IMR-90 (cell line): ENCODE data around the gene MRAP. TPM values are rescaled to one million over a fixed set of nuclear protein-coding genes. Genes with fewer than 3 reads are reported as not detected.

Experiments used
- ATAC-seq: fragments of 200-7000 bp; cut with Tn5 transposase; 2 replicates; pipeline ENCODE4 v1.9.1; 2020; ENCODE audit warnings: low read depth, mild to moderate bottlenecking, moderate library complexity
- BruUV-seq: library from RNA; stranded (reverse); fragments of 400-500 nt; replicated peaks from 2 replicates; lab custom pipeline; 2021; lab: Mats Ljungman, UMichigan
- CTCF ChIA-PET: fragments of 300-600 bp; formaldehyde crosslinking; extraction: SDS; loops from one replicate; lab custom pipeline; 2021; ENCODE audit warnings: antibody characterized with exemption; lab: Yijun Ruan, JAX
- POLR2A ChIA-PET: fragments of 300-600 bp; sonication (Branson Sonifier 250); formaldehyde crosslinking; loops from one replicate; lab custom pipeline; 2022; ENCODE audit warnings: antibody characterized with exemption; ENCODE audit not compliant: unreplicated experiment; lab: Charles Lee
- DNase-seq: peaks from one replicate; pipeline ENCODE4 v3.0.0; 2013
- H2AFZ ChIP-seq: replicated peaks from 2 replicates; pipeline ENCODE3; 2013; ENCODE audit warnings: low read length, mild to moderate bottlenecking; ENCODE audit not compliant: poor library complexity
- H2AK5ac ChIP-seq: 2 replicates; pipeline ENCODE4 v1.6.1; 2013; ENCODE audit warnings: low read depth, low read length, inconsistent platforms
- H2AK9ac ChIP-seq: replicated peaks from 2 replicates; pipeline ENCODE3; 2013; ENCODE audit warnings: mild to moderate bottlenecking, low read depth, low read length, moderate library complexity; ENCODE audit not compliant: poor library complexity
- H2BK120ac ChIP-seq: 2 replicates; pipeline ENCODE4 v1.6.1; 2013; ENCODE audit warnings: low read depth, low read length, inconsistent platforms
- H2BK15ac ChIP-seq: 3 replicates; pipeline ENCODE4 v1.6.1; 2013; ENCODE audit warnings: low read depth, low read length, inconsistent platforms
- H2BK20ac ChIP-seq: 2 replicates; pipeline ENCODE4 v1.6.1; 2013; ENCODE audit warnings: low read depth, mild to moderate bottlenecking, inconsistent platforms, low read length, moderate library complexity
- H2BK5ac ChIP-seq: 2 replicates; pipeline ENCODE4 v1.6.1; 2013; ENCODE audit warnings: mild to moderate bottlenecking, low read depth, low read length, inconsistent platforms; ENCODE audit not compliant: poor library complexity, severe bottlenecking
- H3K14ac ChIP-seq: replicated peaks from 2 replicates; pipeline ENCODE4 v1.6.1; 2013; ENCODE audit warnings: low read depth, low read length, inconsistent platforms
- H3K18ac ChIP-seq: 2 replicates; pipeline ENCODE4 v1.6.1; 2013; ENCODE audit warnings: low read depth, low read length, control low read depth
- H3K23ac ChIP-seq: 2 replicates; pipeline ENCODE4 v1.6.1; 2013; ENCODE audit warnings: low read depth, low read length, inconsistent platforms
- H3K27ac ChIP-seq: 2 replicates; pipeline ENCODE4 v1.5.1; 2013; ENCODE audit warnings: mild to moderate bottlenecking, control low read depth, low read length; ENCODE audit not compliant: insufficient read depth
- H3K27me3 ChIP-seq: 2 replicates; pipeline ENCODE4 v1.6.1; 2013; ENCODE audit warnings: low read length; ENCODE audit not compliant: control insufficient read depth, insufficient read depth
- H3K36me3 ChIP-seq: 2 replicates; pipeline ENCODE4 v1.6.1; 2013; ENCODE audit warnings: low read length, mixed read lengths; ENCODE audit not compliant: control insufficient read depth, insufficient read depth
- H3K4ac ChIP-seq: 2 replicates; pipeline ENCODE4 v1.6.1; 2013; ENCODE audit warnings: low read depth, low read length, inconsistent platforms
- H3K4me1 ChIP-seq: 2 replicates; pipeline ENCODE4 v1.6.1; 2013; ENCODE audit warnings: low read length, mixed read lengths; ENCODE audit not compliant: control insufficient read depth, insufficient read depth
- H3K4me2 ChIP-seq: 2 replicates; pipeline ENCODE4 v1.6.1; 2013; ENCODE audit warnings: low read depth, mild to moderate bottlenecking, control low read depth, low read length, moderate library complexity
- H3K4me3 ChIP-seq: 2 replicates; pipeline ENCODE4 v1.5.1; 2013; ENCODE audit warnings: low read depth, mild to moderate bottlenecking, control low read depth, low read length, moderate library complexity; ENCODE audit not compliant: insufficient read depth
- H3K56ac ChIP-seq: 2 replicates; pipeline ENCODE4 v1.6.1; 2013; ENCODE audit warnings: low read length, inconsistent platforms; ENCODE audit not compliant: insufficient read depth; ENCODE audit errors: extremely low read depth
- H3K79me1 ChIP-seq, 2 experiments: 2 replicates each; pipeline ENCODE4 v1.6.1; 2013; ENCODE audit warnings: low read length in 2 of 2, inconsistent platforms in 1 of 2, low read depth in 1 of 2
- H3K9ac ChIP-seq: 2 replicates; pipeline ENCODE4 v1.6.1; 2013; ENCODE audit warnings: low read depth, low read length, control low read depth
- H3K9me1 ChIP-seq: 2 replicates; pipeline ENCODE4 v1.6.1; 2013; ENCODE audit warnings: low read length, inconsistent platforms; ENCODE audit not compliant: insufficient read depth
- H3K9me3 ChIP-seq: 2 replicates; pipeline ENCODE4 v1.6.1; 2013; ENCODE audit warnings: low read length; ENCODE audit not compliant: control insufficient read depth, insufficient read depth
- H4K20me1 ChIP-seq: 2 replicates; pipeline ENCODE4 v1.6.1; 2013; ENCODE audit warnings: low read length, inconsistent platforms; ENCODE audit not compliant: insufficient read depth
- H4K5ac ChIP-seq: 2 replicates; pipeline ENCODE4 v1.6.1; 2013; ENCODE audit warnings: mild to moderate bottlenecking, low read depth, low read length, control low read depth
- H4K8ac ChIP-seq, 2 experiments: 2 replicates each; pipeline ENCODE4 v1.6.1; 2013; ENCODE audit warnings: low read depth in 2 of 2, low read length in 2 of 2, control low read depth in 1 of 2, inconsistent platforms in 1 of 2
- H4K91ac ChIP-seq: 2 replicates; pipeline ENCODE4 v1.6.1; 2013; ENCODE audit warnings: low read depth, low read length, inconsistent platforms; ENCODE audit not compliant: insufficient read depth
- SMC3 ChIP-seq: fragments of 150-350 bp; IDR thresholded peaks from 2 replicates; pipeline ENCODE4 v1.6.1; 2016; ENCODE audit warnings: low read depth, mild to moderate bottlenecking, antibody characterized with exemption, low read length, moderate library complexity
- WGBS, 2 experiments: methylation state at CpG; one replicate each; pipeline versions ENCODE4 v1.1.5 to v1.1.7; 2013; ENCODE audit warnings: missing lambda C conversion rate in 2 of 2; ENCODE audit not compliant: insufficient read length in 1 of 2; ENCODE audit errors: extremely low coverage in 2 of 2; 5-methylcytosine and 5-hydroxymethylcytosine counted together
- dilution Hi-C: fragments of 300-500 bp; cut with HindIII; formaldehyde crosslinking; loops from one replicate; pipeline ENCODE4 v1.14.3; 2018; ENCODE audit warnings: low sequenced_read_pairs; ENCODE audit not compliant: unreplicated experiment
- in situ Hi-C: fragments of 300-500 bp; cut with MboI; formaldehyde crosslinking; loops from 3 replicates; pipeline ENCODE4 v1.14.3; 2019; ENCODE audit warnings: low sequenced_read_pairs, inconsistent platforms, mixed read lengths
- intact Hi-C: fragments of 100-400 bp; cut with micrococcal nuclease; formaldehyde crosslinking; loops from 2 replicates; pipeline ENCODE4 v1.10.0; 2022
- polyA plus RNA-seq, 3 experiments: library from polyadenylated mRNA; depleted of rRNA; stranded (reverse); fragments of >200 nt; gene quantifications; 2 replicates each; pipeline ENCODE4 v1.2.3, GENCODE V29; 2012; ENCODE audit warnings: low replicate concordance in 1 of 3
- total RNA-seq: library from RNA; depleted of rRNA; stranded (reverse); fragments of >200 nt; gene quantifications from 2 replicates; pipeline ENCODE4 v1.2.3, GENCODE V29; 2012
- TF ChIP-seq, protein P1 (sequence below): conservative IDR thresholded peaks from 2 replicates; pipeline ENCODE4 v1.5.1; 2012; ENCODE audit warnings: mild to moderate bottlenecking, low read depth, low read length, improper control_type of control experiment

Gene MRAP
- total and polyA plus RNA-seq, 2 of the 4 experiments (the other 2 are of a cell fraction): not detected

DNA sequence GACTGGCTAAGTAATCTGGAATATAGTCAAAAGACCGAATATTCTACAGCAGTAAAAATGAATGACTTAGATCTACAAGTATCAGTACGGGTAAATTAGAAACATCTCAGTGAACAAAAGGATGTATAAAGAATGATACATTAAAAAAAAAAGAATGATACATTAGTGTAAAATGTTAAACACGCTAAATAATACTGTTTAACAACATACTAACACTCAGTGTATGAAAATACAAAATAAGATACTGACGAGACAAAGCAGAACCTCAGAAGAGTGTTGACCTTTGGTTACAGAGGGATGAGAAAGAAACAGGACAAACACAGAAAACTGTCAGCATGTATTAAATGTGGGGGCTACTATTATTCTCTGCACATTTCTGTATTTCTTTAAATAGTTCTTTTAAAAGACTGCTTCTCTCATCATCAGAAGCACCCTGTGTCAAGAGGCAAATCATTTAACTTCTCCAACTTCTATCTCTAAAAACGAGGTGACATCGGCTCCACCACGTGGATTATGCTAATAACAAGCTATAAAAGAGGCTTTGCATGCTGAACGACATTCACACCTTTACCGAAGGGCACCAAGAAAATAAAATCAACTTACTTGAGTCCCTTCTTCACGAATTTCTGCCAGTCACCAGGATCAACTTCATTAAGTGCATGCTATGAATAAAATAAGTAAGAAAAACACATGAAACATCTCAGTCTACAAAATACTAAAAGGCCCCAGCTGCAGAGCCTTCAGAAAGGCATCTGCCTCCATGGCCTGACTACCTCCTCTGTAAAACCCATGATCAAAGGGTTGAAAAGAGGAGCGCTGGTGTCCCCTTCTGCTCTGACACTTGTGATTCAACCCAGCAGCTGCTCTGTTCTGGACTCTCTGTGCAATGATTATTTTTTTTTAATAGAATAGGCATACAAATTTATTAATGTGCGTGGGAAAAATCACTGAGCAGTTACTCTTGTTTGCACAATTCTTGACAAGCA, 42.5 kb downstream of the MRAP start (continued):
- TF ChIP-seq, protein P1, sequence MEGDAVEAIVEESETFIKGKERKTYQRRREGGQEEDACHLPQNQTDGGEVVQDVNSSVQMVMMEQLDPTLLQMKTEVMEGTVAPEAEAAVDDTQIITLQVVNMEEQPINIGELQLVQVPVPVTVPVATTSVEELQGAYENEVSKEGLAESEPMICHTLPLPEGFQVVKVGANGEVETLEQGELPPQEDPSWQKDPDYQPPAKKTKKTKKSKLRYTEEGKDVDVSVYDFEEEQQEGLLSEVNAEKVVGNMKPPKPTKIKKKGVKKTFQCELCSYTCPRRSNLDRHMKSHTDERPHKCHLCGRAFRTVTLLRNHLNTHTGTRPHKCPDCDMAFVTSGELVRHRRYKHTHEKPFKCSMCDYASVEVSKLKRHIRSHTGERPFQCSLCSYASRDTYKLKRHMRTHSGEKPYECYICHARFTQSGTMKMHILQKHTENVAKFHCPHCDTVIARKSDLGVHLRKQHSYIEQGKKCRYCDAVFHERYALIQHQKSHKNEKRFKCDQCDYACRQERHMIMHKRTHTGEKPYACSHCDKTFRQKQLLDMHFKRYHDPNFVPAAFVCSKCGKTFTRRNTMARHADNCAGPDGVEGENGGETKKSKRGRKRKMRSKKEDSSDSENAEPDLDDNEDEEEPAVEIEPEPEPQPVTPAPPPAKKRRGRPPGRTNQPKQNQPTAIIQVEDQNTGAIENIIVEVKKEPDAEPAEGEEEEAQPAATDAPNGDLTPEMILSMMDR: no peak

DNA sequence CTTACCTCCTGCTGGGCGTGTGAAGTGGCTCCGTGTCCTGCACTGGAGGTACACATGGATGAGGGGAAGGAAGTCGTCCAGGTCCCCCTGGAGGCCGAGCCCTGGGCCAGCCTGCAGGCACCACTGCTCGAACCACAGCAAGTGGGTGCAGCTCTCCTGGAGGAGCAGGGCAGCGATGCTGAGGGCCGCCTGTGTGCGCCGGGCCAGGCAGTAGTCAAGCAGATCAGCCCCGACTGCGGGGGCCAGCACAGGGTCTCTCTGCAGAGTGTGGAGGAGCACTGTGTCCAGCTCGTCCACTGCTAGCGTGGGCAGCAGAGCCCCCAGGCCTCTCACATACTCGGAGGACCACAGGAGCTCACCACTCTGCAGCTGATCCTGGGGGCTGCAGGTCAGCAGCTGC, 48.3 kb downstream of the MRAP start:
- Histone ChIP-seq H4K20me1 (no peaks in the 10 kb centered on the region), H3K14ac (no peak overlapping the region), H2AK5ac (no peak overlapping the region), H2BK15ac (no peak overlapping the region), H2BK120ac (no peak overlapping the region), H2AK9ac (no peak overlapping the region), H4K8ac (no peak overlapping the region), H3K36me3 (peaks cover 72% of the 10 kb centered on the region), H4K5ac (no peak overlapping the region), H3K27ac (no peak overlapping the region), H3K79me1 (peaks cover 10 to 19% of the 10 kb centered on the region in 2 experiments; a peak in 3 of 4 replicates), H3K9me3 (peaks cover 10% of the 10 kb centered on the region), H2BK20ac (no peak overlapping the region), H3K9ac (no peak overlapping the region), H3K4me1 (no peaks in the 10 kb centered on the region), H3K56ac (no peak overlapping the region), H4K91ac (no peak overlapping the region), H3K9me1 (no peaks in the 10 kb centered on the region), H3K4me2 (no peak overlapping the region), H3K18ac (no peak overlapping the region), H2AFZ (no peak overlapping the region), H3K4ac (no peak overlapping the region), H3K27me3 (no peaks in the 10 kb centered on the region), H2BK5ac (no peak overlapping the region), H3K4me3 (no peak overlapping the region), H3K23ac (no peak overlapping the region)
- WGBS, 2 experiments: 98% methylated on average over 8 of the region's 14 CpGs; no CpG with 5 or more reads in 1 of the 2 experiments
- DNase-seq (no peak), ATAC-seq (no peak)
- CTCF ChIA-PET: no interaction called here
- intact Hi-C loops: no loop called here
- TF ChIP-seq, protein P1: no peak
- TF ChIP-seq SMC3: no peak
- BruUV-seq: no TSS peak
- dilution Hi-C loops: no loop called here
- POLR2A ChIA-PET: no interaction called here
- in situ Hi-C loops: no loop called here
